CD4-positive, alpha-beta T cell (primary cell): ENCODE data around the gene PRKAA2. TPM values are rescaled to one million over a fixed set of nuclear protein-coding genes. Genes with fewer than 3 reads are reported as not detected.

ENCODE experiments used
- ATAC-seq: fragments of 200-7000 bp; cut with Tn5 transposase; one replicate; pipeline ENCODE4 v1.10.0; 2022; ENCODE audit warnings: mild to moderate bottlenecking; ENCODE audit not compliant: poor library complexity
- CTCF ChIA-PET: fragments of 350-600 bp; sonication (Branson Sonifier 250); formaldehyde crosslinking; loops from one replicate; lab custom pipeline; 2021; ENCODE audit warnings: antibody characterized with exemption, inconsistent platforms; lab: Charles Lee
- POLR2A ChIA-PET: fragments of 350-600 bp; sonication (Branson Sonifier 250); formaldehyde crosslinking; loops from one replicate; lab custom pipeline; 2021; ENCODE audit warnings: antibody characterized with exemption, inconsistent platforms; lab: Charles Lee
- DNase-seq, 14 experiments: peaks; one replicate each; pipeline ENCODE4 v3.0.0-alpha.2; 2013 to 2020; ENCODE audit warnings: mixed read lengths in 2 of 14
- H3K27ac ChIP-seq, 2 donors: one replicate each; pipeline versions ENCODE4 v1.5.1 to v1.7.0; 2013; ENCODE audit warnings: low read length in 2 of 2, low read depth in 1 of 2, mild to moderate bottlenecking in 1 of 2
- H3K27me3 ChIP-seq, 2 experiments: 1 replicate in 1 of 2; 2 replicates in 1 of 2; pipeline versions ENCODE4 v1.6.1 to v1.7.0; 2013; ENCODE audit warnings: low read length in 2 of 2, control low read depth in 1 of 2, mild to moderate bottlenecking in 1 of 2, moderate library complexity in 1 of 2; ENCODE audit not compliant: insufficient read depth in 2 of 2, control insufficient read depth in 1 of 2
- H3K36me3 ChIP-seq: one replicate; pipeline ENCODE4 v1.6.1; 2013; ENCODE audit warnings: low read length, control low read depth; ENCODE audit not compliant: insufficient read depth
- H3K4me1 ChIP-seq: one replicate; pipeline ENCODE4 v1.6.1; 2013; ENCODE audit warnings: low read length, control low read depth; ENCODE audit not compliant: insufficient read depth
- H3K4me3 ChIP-seq: one replicate; pipeline ENCODE4 v1.5.1; 2013; ENCODE audit warnings: mild to moderate bottlenecking, low read length, moderate library complexity
- H3K9me3 ChIP-seq, 2 experiments: 1 replicate in 1 of 2; 2 replicates in 1 of 2; pipeline versions ENCODE4 v1.6.1 to v1.7.0; 2013; ENCODE audit warnings: low read length in 2 of 2, mild to moderate bottlenecking in 2 of 2, control low read depth in 1 of 2, moderate library complexity in 1 of 2; ENCODE audit not compliant: control insufficient read depth in 1 of 2, insufficient read depth in 1 of 2
- H3K27ac Mint-ChIP-seq: one replicate; pipeline ENCODE4 v1.8.0; 2020; ENCODE audit warnings: mixed read lengths
- H3K27me3 Mint-ChIP-seq: one replicate; pipeline ENCODE4 v1.8.0; 2021; ENCODE audit warnings: mixed read lengths
- H3K36me3 Mint-ChIP-seq: one replicate; pipeline ENCODE4 v1.8.0; 2021; ENCODE audit warnings: low read depth, mixed read lengths
- H3K4me1 Mint-ChIP-seq: one replicate; pipeline ENCODE4 v1.8.0; 2021; ENCODE audit warnings: low read depth, mixed read lengths
- H3K4me3 Mint-ChIP-seq: one replicate; pipeline ENCODE4 v1.8.0; 2020; ENCODE audit warnings: mild to moderate bottlenecking, mixed read lengths
- H3K9me3 Mint-ChIP-seq: one replicate; pipeline ENCODE4 v1.8.0; 2020; ENCODE audit warnings: mixed read lengths
- CTCF ChIP-seq: fragments of 200-600 bp; IDR thresholded peaks from one replicate; pipeline ENCODE4 v1.8.0; 2022; ENCODE audit warnings: antibody characterized with exemption, mild to moderate bottlenecking
- intact Hi-C, 2 experiments: fragments of 100-400 bp; cut with DNase I in 1 of 2; cut with micrococcal nuclease in 1 of 2; formaldehyde crosslinking; loops; one replicate each; pipeline versions ENCODE4 v1.15.1 to v1.9.0; 2023 to 2025; cut with DNase I, micrococcal nuclease
- total RNA-seq, 174 experiments: library from RNA in 2 of 174; stranded (reverse) in 2 of 174; gene quantifications; one replicate each; pipeline ENCODE4 v1.2.3 and lab custom pipeline; 2021 to 2026

The PRKAA2 gene
- total RNA-seq, 2 experiments from 2014 or later, result not detected

- peaks cover 42% of the 10 kb centered on the region for H3K27me3 Mint-ChIP-seq
- ChIA-PET POLR2A (no interaction called here), CTCF (no interaction called here)
- H3K36me3 Mint-ChIP-seq, result no peaks in the 10 kb centered on the region
- H3K4me1 Mint-ChIP-seq, result no peaks in the 10 kb centered on the region
- intact Hi-C loops, result no loop called here
- Histone ChIP-seq H3K27ac (no peak overlapping the region), H3K27me3 (peaks cover 0 to 8% of the 10 kb centered on the region in 2 experiments), H3K4me3 (no peak overlapping the region), H3K4me1 (no peaks in the 10 kb centered on the region), H3K36me3 (no peaks in the 10 kb centered on the region), H3K9me3 (no peaks in the 10 kb centered on the region)
- TF ChIP-seq CTCF, result no peak
- ATAC-seq (no peak), DNase-seq (no peak)
- H3K4me3 Mint-ChIP-seq, result no peak overlapping the region
- H3K27ac Mint-ChIP-seq, result no peak overlapping the region
- H3K9me3 Mint-ChIP-seq, result peaks cover 4% of the 10 kb centered on the region
Observed at GRCh38 chr1:56726706-56727105, 81.6 kb downstream of the PRKAA2 start.

- no peak overlapping the region for H3K4me3 Mint-ChIP-seq
- intact Hi-C loops, result no loop called here
- no peak overlapping the region for H3K27ac Mint-ChIP-seq
- Histone ChIP-seq H3K4me1 (no peaks in the 10 kb centered on the region), H3K4me3 (no peak overlapping the region), H3K27ac (no peak overlapping the region), H3K9me3 (no peaks in the 10 kb centered on the region), H3K36me3 (no peaks in the 10 kb centered on the region), H3K27me3 (peaks cover 0 to 8% of the 10 kb centered on the region in 2 experiments)
- ATAC-seq (no peak), DNase-seq (no peak)
- H3K9me3 Mint-ChIP-seq, result peaks cover 8% of the 10 kb centered on the region
- ChIA-PET CTCF (no interaction called here), POLR2A (no interaction called here)
- no peaks in the 10 kb centered on the region for H3K36me3 Mint-ChIP-seq
- no peak for TF ChIP-seq CTCF
- H3K4me1 Mint-ChIP-seq, result no peaks in the 10 kb centered on the region
- H3K27me3 Mint-ChIP-seq, result peaks cover 48% of the 10 kb centered on the region
Observed at GRCh38 chr1:56728964-56729363, 83.8 kb downstream of the PRKAA2 start.

- Mint-ChIP-seq H3K36me3 (no peaks in the 10 kb centered on the region), H3K9me3 (no peaks in the 10 kb centered on the region), H3K27me3 (no peaks in the 10 kb centered on the region), H3K4me1 (no peaks in the 10 kb centered on the region), H3K4me3 (no peak overlapping the region), H3K27ac (no peak overlapping the region)
- no peak for ATAC-seq
- no peaks in the 10 kb centered on the region for H3K27me3 ChIP-seq
- intact Hi-C loops, result no loop called here
- H3K4me1 ChIP-seq, result no peaks in the 10 kb centered on the region
- no peak overlapping the region for H3K4me3 ChIP-seq
- no peak overlapping the region for H3K27ac ChIP-seq
- TF ChIP-seq CTCF, result no peak
- CTCF ChIA-PET, result no interaction called here
- H3K36me3 ChIP-seq, result no peaks in the 10 kb centered on the region
- no peak for DNase-seq
- POLR2A ChIA-PET, result no interaction called here
- H3K9me3 ChIP-seq, result no peaks in the 10 kb centered on the region
Observed at GRCh38 chr1:56745231-56745630, 100.1 kb downstream of the PRKAA2 start.
